NCI-H1105 treated with DMSO at 0.1 percent for 48 hours (cell line): ENCODE data around the gene MUC22.
"Not testable (repeated sequence)": the region's sequence is repeated elsewhere in the genome, so short reads cannot be mapped to it uniquely, and the experiment has no call there.

Experiments used
- DNase-seq: peaks from one replicate; lab custom pipeline; 2025; lab: John Stamatoyannopoulos, UW

The MUC22 gene

DNA sequence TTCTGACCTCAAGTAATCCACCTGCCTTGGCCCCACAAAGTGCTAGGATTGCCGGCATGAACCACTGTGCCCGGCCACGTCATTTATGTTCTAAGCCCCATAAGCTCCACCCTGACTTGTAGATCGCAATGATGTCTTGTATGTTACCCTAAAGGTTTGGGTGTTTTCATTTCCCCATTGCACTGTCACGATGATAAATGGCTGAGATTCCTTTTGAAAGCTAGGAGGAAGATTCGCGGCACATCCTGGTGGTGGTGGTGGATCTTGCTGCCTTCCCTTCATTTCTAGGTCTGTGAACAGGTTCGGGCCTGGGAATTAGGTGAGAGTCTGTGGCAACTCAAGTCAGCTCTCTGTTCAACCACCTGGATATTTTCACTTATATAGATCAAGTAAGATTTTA, 28.3 kb downstream of the MUC22 start:
- no peak for DNase-seq

DNA sequence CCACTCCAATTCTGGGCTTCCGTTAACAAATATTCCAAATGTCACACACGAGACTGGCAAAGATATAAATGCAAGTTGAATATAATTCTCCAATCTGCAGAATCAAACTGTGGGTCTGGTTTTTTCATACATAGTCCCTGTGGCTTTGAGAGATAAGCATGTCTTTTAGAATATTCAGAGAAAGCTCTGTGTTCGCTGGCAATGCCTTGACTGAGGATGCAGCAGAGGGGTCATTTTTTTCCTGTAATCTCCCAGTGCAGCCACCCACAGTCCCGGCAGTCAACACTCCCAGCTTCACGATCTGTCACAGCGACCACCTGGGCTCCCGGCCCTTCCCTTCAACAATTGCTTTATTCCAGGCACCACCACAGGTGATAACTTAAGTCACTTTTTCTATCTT, 30.5 kb downstream of the MUC22 start:
- no peak for DNase-seq

DNA sequence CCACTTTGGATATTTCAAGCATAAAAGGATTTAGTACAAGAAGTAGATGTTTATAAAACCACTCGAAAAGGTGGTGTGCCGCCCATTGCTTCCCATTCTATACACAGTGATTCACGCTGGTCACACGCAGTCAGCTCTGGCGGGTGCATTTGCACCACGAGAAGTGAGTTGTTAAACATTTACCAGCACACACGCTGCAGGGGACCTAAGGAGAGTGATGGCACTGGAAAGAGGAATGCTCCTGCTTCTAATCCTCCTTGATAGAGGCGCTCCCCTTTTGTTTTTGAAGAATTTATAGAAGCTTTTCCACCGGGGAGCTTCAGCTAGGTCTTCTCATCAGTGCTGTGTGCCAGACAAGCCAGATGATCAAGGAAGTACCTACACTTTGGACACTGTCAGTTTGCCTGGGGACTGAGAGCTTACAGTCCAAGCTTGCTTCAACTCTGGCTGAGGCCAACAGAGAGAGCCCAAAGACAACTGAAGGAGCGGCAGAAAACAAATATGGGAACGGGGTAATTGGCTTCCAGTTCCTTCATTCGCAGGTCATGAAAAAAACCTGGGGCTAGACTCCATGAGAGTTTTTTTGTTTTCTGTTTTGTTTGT, 31.2 kb downstream of the MUC22 start:
- no peak for DNase-seq

DNA sequence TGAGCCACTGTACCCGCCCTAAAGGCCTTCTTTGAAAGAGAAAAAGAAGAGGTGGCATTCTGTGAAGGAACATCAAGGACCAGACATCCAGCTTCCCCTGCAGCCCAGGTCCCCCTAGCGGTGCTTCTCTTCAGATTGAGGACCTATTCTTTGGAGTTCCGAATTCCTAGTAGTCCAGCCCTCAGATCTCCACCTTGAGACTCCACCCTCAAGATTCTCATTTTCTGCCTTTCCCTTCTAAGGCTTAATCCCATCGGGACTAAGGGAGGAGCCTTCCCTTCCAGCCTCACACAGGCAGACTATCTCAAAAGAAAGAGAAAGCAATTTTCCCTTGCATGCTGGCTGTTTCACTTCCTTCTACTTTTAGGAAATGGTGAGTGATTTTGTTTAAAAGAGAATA, 32.5 kb downstream of the MUC22 start:
- no peak for DNase-seq

DNA sequence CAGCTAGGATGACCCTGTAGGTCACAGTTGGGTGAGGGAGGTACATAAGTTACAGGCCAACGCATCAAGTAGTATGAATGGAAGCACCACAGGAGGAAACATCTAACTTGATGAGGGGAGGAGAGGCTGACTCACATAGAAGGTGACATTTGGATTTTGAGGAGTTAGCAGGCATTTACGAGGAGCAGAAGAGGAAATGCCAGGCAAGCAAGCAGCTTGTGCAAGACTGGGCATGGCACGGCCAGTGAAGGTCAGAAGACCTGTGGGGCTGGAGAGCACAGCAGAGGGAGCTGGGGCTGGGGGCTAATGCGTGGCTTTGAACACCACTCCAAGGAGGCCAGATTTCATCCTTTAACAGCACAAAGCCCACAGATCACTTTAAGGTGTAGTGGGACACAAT, 37.8 kb downstream of the MUC22 start:
- DNase-seq, result no peak

DNA sequence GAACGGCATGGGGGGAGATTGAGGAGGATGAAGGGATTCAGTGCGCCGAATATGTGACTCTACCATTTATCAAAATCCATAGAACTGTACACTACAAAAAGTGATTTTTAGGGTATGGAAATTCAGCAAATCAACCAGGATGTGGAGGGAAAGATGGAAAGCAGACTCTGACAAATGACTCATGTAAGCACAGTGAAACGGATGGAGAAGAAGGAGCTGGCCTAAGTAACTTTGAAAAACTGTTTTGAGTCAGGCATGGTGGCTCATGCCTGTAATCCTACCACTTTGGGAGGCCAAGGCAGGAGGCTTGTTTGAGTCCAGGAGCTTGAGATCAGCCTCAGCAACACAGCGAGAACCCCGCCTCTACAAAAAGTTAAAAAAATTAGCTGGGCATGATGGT, 39.2 kb downstream of the MUC22 start:
- DNase-seq, result no peak

DNA sequence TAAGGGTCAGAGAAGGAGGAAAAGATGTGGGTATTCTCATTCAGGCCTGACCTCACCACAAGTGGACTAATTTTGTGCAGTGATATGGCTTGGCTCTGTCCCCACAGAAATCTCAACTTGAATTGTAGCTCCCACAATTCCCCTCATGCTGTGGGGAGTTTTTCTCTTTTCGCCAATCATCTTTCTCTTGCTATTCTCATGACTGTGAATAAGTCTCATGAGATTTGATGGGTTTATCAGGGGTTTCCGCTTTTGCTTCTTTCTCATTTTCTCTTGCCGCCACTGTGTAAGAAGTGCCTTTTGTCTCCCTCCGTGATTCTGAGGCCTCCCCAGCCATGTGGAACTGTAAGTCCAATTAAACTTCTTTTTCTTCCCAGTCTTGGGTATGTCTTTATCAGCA, 42.9 kb downstream of the MUC22 start:
- not testable (repeated sequence) for DNase-seq

DNA sequence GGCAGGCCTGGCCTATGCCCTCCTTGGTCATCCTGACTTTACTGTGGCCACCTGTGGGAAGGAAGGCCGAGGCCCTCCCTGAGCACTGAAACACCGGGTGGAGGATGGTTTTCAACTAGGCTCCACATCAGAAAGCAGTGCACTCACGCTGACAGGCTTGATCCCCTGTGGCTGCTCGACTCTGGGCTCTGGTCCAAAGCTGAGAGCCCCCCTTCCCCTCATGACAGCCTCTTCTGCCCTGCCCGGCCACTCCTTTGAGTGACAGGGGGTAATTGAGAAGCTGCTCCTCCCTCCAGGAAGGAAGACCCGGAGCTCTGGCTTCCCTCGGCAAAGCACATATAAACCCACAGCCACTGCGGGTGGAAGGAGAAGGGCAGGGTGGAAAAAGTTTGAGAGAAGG, 43.6 kb downstream of the MUC22 start:
- DNase-seq, result peak; percentile 49

DNA sequence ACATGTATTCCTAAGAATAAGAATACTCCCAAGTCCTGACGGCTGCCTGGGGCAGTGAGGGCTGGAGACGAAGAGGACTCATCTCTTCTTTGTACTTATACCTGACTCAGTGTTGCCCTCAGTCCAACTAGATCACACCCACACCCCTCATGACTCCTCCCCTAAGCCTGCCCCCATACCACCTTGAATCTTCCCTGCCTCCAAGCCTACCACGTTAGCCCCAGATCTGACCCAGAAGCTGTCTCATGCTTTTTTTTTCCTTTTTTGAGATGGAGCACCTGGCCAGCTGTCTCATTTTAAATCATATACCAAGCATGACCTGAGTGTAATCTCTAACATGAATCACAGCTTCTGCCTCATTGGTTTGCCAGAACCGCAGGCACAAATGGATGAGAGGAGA, 45.2 kb downstream of the MUC22 start:
- DNase-seq, result no peak

DNA sequence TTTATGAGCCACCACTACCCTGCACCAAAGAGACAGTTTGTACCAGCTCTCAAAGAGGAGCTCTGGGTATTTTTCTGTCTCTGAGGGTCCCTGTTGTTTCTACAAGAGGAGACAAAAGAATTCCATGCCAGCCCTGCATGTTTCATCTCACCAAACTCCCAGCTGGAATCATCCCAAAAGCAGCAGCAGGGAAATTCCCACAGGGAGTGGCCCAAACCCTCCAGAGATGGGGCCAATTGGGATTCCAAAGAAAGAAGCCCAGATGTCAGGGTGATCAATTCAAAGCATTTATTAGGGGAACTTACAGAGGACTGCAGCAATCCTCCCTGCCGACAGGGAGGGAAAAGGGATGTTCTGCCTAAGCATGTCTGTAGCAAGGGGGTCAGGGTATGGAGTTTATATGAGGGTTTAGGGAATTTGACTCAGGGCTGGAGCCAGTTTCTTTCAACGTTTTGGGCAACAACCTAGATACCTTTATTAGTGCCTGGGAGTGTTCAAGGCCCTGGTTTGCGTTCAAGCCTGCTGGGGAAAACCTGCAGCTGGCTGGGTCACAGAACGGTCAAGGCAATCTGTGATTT, 47.2 kb downstream of the MUC22 start:
- no peak for DNase-seq

DNA sequence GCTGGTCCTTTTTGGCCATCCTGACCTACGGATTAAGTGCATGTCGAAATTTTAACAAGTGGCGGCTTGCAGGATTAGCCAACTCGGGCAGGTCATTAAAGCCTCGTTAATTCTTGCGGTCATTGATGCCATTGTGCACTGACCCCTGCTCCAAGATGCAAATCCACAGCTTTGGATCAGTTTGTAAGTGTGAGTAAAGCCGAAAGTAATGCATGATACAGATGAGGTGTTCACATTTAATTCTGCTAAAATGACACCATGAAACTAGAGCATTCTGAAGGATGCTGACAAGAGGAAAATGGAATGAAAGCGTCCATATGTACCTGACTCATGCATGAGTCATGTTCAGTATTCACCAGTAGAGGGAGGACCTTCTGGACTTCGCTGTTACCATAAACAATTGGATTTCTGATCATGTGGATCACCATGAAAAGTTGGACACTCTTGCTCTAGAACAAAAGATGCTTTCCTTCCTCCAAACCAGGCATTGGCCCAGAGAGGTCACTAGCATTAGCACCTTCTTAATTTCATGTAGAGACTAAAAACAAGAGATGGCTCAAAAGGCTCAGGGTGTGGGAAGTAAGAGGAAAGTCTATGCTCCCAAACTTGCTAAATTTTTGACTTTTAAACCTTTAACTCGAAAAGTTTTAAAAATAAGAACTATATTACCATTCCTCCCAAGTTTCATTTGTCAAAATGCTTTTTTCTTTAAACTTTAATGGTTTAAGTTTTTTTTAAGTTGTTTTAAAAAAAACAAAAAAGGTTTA, 48.0 kb downstream of the MUC22 start:
- peak; percentile 3 for DNase-seq

DNA sequence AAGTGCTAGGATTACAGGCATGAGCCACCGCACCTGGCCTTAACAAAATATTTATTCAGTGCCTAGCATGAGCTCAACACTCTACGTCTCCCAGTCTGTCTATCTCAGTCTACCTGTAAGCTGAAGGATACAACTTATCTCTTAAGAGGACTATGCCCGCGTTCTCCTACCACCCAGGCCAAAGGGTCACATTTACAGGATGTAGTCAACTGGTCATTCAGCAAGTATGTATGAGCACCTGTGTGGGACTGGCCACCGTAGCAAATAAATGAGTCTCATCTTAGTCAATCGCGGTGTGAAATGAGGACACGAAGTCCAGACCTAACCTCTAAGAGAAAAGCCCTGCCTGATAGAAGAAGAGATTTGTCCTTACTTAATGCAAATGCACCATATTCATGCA, 49.9 kb downstream of the MUC22 start:
- DNase-seq, result no peak

DNA sequence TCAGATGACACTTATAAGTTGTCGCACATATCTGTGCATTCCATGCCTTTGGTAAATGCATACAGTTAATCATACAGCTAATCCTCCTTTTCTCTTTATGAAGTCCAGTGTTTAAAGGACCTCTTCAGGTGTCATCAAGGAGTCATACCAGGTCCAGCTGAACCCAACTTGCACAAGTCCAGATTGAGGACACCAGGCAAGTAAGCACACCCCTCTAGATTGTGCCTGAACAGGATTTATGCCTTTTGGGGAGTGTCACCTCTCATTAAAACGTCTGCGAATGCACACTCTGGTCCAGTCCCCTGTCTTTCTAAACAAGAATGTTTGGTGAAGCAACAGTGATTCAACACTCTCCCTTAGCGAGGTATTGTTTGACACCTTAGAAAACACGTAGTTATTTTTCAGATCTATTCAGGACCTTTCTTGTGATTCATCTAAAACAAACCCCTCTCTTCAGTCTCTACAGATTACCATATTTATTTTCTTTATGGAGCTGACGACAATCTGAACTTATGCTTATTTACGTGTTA, 53.7 kb downstream of the MUC22 start:
- DNase-seq, result no peak

DNA sequence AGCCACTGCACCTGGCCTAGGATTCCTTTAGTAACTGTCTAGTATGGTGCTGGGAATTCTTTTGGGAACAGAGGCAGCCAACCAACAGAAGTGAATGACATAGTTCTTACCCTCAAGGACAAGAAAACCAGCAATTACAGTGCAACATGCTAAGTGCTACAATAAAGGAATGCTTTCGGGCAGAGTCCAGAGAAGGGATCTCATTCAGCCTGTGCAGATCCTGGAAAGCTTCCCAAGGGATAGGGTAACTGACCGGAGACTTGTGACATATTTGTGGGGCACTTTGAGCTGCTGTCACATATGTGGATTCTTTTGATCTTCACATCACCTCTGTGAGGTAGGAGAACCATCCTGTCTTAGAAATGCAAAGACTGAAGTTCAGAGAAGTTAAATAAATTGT, 55.3 kb downstream of the MUC22 start:
- DNase-seq, result no peak

DNA sequence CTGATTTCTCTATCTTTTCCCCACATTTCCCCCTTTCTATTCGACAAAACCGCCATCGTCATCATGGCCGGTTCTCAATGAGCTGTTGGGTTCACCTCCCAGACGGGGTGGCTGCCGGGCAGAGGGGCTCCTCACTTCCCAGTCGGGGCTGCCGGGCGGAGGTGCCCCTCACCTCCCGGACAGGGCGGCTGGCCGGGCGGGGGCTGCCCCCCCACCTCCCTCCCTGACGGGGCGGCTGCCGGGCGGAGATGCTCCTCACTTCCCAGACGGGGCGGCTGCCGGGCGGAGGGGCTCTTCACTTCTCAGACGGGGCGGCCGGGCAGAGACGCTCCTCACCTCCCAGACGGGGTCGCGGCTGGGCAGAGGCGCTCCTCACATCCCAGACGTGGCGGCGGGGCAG, 56.8 kb downstream of the MUC22 start:
- DNase-seq, result not testable (repeated sequence)

DNA sequence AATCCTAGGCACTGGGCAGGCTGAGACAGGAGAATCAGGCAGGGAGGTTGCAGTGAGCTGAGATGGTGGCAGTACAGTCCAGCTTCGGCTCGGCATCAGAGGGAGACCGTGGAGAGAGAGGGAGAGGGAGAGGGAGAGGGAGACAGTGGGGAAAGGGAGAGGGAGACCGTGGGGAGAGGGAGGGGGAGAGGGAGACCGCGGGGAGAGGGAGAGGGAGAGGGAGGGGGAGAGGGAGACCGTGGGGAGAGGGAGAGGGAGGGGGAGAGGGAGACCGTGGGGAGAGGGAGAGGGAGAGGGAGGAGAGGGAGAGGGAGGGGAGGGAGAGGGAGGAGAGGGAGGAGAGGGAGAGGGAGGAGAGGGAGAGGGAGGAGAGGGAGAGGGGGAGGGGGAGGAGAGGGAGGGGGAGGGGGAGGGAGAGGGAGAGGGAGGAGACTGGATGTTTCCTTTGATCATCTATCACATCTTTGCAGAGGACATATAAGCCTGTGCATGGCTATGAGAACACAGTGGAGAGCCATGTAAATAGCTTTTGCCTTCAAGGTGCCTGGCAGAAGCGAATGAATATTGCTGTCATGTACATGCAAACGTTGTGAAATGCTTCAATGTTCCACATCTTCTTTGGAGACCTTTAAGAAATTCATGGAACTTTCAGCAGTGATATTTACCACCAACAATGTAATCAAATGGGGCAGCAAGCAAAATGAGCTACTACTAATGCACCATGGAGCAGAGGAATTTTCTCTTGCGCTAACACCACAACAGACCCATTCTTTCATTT, 57.8 kb downstream of the MUC22 start:
- not testable (repeated sequence) for DNase-seq

DNA sequence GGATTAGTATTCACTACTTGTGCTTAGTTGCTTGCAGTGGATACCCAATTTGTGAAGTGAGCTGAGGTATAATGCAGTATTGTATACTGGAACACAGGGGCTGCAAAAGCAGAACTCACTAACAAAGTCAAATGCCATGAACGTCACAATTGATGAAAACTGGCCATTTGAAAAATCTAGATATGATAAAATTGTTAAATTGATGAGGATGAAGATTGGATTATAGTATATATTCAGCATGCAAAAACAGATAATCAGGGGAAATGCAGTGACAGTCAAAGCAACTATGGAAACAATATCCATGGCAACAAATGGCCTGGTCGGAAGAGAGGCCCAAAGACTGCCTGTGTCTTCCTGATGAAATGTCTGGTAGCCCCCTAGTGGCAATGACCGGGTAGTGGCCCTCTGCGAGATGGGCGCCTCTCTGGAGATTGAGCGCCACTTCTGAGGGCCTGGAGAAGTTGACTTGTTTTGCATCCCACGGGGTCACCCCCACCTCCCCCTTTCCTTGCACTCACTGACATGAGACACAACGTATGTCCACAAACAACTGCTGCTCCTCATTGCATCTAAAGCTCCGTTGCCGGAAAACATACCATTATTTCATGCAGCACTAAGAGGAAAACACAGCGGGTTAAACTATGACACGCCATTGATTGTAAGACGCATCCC, 58.5 kb downstream of the MUC22 start:
- peak; percentile 87 for DNase-seq

DNA sequence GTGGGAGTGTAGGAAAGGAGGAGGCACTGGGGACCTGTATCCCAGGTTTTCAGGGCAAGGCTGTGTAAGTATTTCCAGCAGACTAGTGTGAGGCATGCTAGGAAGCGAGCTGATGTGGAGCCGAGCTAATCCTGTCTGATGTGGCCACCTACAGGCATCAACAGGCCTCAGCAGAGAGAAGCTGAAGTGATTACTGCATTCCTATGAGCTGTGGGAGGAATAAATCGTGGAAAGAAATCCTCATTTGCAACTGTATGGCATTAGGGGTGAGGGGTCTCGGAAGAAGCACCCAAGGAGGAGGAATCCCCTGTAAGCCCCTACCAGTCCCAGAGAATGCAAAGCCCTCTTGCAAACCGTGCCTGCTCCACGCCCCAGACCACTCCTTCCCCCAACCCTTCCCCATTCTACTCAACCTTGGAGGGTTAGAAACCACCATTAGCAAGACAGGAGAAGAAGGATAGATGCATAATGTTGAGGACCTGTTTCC, 60.5 kb downstream of the MUC22 start:
- peak; percentile 10 for DNase-seq

DNA sequence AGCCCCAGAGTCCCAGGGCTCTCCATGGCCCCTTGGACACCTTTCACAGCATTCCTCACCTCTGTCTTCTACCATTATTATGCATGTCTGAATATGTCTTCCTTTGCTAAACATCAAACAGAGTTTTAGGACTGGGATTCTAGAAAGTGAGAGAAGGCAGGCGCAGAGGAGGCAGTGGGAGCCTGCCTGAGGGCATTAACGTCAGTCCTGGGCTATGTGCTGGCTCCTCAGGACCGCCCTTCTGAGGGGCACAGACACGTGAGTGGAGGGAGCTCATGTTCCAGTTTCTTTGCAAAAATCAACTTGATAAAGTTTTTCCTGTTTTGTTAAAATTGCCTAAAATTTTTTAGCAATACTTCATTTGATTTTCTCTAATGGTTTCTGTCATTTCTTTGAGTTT, 64.1 kb downstream of the MUC22 start:
- DNase-seq, result no peak

DNA sequence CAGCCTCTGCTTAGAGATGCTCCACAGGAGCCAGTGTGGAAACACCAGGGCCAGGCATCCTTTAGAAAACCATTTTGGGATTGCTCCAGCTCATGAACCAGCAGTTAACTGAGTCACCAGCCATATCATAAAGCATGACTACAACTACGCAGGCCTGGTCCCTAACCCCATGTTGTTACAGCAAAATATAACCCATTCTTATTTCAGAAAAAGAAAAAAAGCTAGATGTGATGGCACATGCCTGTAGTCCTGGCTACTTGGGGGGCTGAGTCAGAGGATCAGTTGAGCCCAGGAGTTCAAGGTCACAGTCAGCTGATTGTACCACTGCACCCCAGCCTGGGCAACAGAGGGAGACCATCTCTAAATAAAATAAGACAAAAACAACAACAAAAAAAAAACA, 65.3 kb downstream of the MUC22 start:
- DNase-seq, result no peak

DNA sequence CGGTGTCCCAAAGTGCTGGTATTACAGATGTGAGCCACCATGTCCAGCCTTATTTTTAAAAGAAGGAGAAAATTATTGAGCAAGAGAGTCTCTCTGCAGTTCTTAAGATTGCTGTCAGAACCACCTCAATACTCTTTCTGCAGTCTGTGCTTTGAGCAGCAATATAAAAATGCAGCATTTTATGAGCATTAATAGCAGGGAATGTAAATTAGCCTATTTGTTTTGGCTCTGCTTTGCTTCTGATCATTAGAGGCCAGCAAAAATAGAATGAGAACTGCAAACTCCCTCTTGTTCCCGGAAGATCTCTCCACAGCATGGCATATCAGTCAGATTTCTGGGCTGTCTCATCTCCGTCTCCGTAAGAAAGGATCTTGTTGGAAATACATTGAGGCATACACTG, 66.3 kb downstream of the MUC22 start:
- no peak for DNase-seq
